Panc1 (cell line): ENCODE results near the gene COQ8A. TPM values are rescaled to one million over a fixed set of nuclear protein-coding genes. Genes with fewer than 3 reads are reported as not detected.

Source experiments
- ATAC-seq: fragments of 200-7000 bp; cut with Tn5 transposase; 2 replicates; pipeline ENCODE4 v1.9.1; 2020; ENCODE audit warnings: mild to moderate bottlenecking, moderate library complexity
- BruUV-seq: library from RNA; stranded (reverse); fragments of 400-500 nt; replicated peaks from 2 replicates; lab custom pipeline; 2021; lab: Mats Ljungman, UMichigan
- CTCF ChIA-PET: fragments of 300-600 bp; sonication (Branson Sonifier 250); formaldehyde crosslinking; loops from one replicate; lab custom pipeline; 2022; ENCODE audit warnings: antibody characterized with exemption; lab: Charles Lee
- POLR2A ChIA-PET: fragments of 300-600 bp; sonication (Branson Sonifier 250); formaldehyde crosslinking; loops from one replicate; lab custom pipeline; 2022; ENCODE audit warnings: antibody characterized with exemption; lab: Charles Lee
- DNase-seq: peaks from one replicate; pipeline ENCODE4 v3.0.0-alpha.2; 2010; ENCODE audit warnings: low read depth, low spot score
- H3K27ac ChIP-seq: 2 replicates; pipeline ENCODE4 v1.5.1; 2011; ENCODE audit warnings: mild to moderate bottlenecking, low read length, inconsistent platforms
- H3K27me3 ChIP-seq: fragments of 200-500 bp; sonication (Bioruptor generic); 2 replicates; pipeline ENCODE4 v1.6.0; 2014; ENCODE audit warnings: low read length, inconsistent platforms; ENCODE audit not compliant: control insufficient read depth, insufficient read depth
- H3K36me3 ChIP-seq: fragments of 200-500 bp; sonication (Bioruptor generic); 2 replicates; pipeline ENCODE4 v1.5.1; 2014; ENCODE audit warnings: inconsistent platforms, mild to moderate bottlenecking, low read length, moderate library complexity; ENCODE audit not compliant: control insufficient read depth, insufficient read depth
- H3K4me1 ChIP-seq: 2 replicates; pipeline ENCODE4 v1.5.1; 2011; ENCODE audit warnings: inconsistent platforms, mild to moderate bottlenecking, low read length, moderate library complexity; ENCODE audit not compliant: control insufficient read depth, insufficient read depth
- H3K4me3 ChIP-seq, 2 experiments: 2 replicates each; pipeline ENCODE4 v1.5.1; 2011 to 2012; ENCODE audit warnings: low read depth in 2 of 2, low read length in 2 of 2, mild to moderate bottlenecking in 2 of 2, inconsistent platforms in 1 of 2, moderate library complexity in 1 of 2
- H3K9me3 ChIP-seq: fragments of 200-500 bp; sonication (Bioruptor generic); 2 replicates; pipeline ENCODE4 v1.5.1; 2014; ENCODE audit warnings: low read depth, mild to moderate bottlenecking, inconsistent platforms, low read length, moderate library complexity; ENCODE audit not compliant: control insufficient read depth, insufficient read depth
- POLR2AphosphoS5 ChIP-seq: IDR thresholded peaks from 2 replicates; pipeline ENCODE4 v1.6.1; 2012; ENCODE audit warnings: mild to moderate bottlenecking, low read depth, low read length, moderate library complexity
- REST ChIP-seq, 2 experiments: IDR thresholded peaks; 2 replicates each; pipeline ENCODE4 v1.6.1; 2011 to 2012; ENCODE audit warnings: low read depth in 2 of 2, control low read depth in 1 of 2, low read length in 1 of 2, mild to moderate bottlenecking in 1 of 2, moderate library complexity in 1 of 2; ENCODE audit not compliant: insufficient read depth in 1 of 2
- SIN3A ChIP-seq: IDR thresholded peaks from 2 replicates; pipeline ENCODE4 v1.6.1; 2012; ENCODE audit warnings: low read depth, mild to moderate bottlenecking, low read length, moderate library complexity, borderline replicate concordance; ENCODE audit not compliant: insufficient read depth
- TCF7L2 ChIP-seq: IDR thresholded peaks from 2 replicates; pipeline ENCODE4 v1.6.1; 2011; ENCODE audit warnings: mild to moderate bottlenecking, low read depth, low read length, inconsistent platforms
- in situ Hi-C: cut with HindIII; loops from 2 replicates; pipeline ENCODE4 v1.10.0; 2016; ENCODE audit warnings: low sequenced_read_pairs, low pct_unique_long_range_greater_than_20kb
- intact Hi-C: fragments of 100-400 bp; cut with micrococcal nuclease; formaldehyde crosslinking; loops from one replicate; pipeline ENCODE4 v1.10.0; 2022; ENCODE audit not compliant: unreplicated experiment
- total RNA-seq: library from RNA; stranded (reverse); gene quantifications from one replicate; pipeline ENCODE4 v1.2.1, GENCODE V29; 2021; ENCODE audit not compliant: unreplicated experiment
- TF ChIP-seq, protein P1 (sequence below): fragments of 450-650 bp; IDR thresholded peaks from 2 replicates; pipeline ENCODE4 v1.5.1; 2017; ENCODE audit warnings: mild to moderate bottlenecking

COQ8A gene
- total RNA-seq, 1 experiment from 2014 or later, result 15.1 TPM

- CTCF ChIA-PET, result interaction anchor here (0.7 kb wide), 1 partner anchor 81 kb away, joined by 3 read pairs; no protein-coding TSS in a partner anchor
- in situ Hi-C loops (no loop called here), intact Hi-C loops (no loop called here)
- Histone ChIP-seq H3K27ac (no peak overlapping the region), H3K36me3 (no peaks in the 10 kb centered on the region), H3K4me3 (no peak overlapping the region), H3K4me1 (no peaks in the 10 kb centered on the region; the same call in 1 of the 2 replicates), H3K27me3 (no peaks in the 10 kb centered on the region), H3K9me3 (no peaks in the 10 kb centered on the region)
- ATAC-seq (no peak), DNase-seq (no peak)
- TF ChIP-seq, protein P1, sequence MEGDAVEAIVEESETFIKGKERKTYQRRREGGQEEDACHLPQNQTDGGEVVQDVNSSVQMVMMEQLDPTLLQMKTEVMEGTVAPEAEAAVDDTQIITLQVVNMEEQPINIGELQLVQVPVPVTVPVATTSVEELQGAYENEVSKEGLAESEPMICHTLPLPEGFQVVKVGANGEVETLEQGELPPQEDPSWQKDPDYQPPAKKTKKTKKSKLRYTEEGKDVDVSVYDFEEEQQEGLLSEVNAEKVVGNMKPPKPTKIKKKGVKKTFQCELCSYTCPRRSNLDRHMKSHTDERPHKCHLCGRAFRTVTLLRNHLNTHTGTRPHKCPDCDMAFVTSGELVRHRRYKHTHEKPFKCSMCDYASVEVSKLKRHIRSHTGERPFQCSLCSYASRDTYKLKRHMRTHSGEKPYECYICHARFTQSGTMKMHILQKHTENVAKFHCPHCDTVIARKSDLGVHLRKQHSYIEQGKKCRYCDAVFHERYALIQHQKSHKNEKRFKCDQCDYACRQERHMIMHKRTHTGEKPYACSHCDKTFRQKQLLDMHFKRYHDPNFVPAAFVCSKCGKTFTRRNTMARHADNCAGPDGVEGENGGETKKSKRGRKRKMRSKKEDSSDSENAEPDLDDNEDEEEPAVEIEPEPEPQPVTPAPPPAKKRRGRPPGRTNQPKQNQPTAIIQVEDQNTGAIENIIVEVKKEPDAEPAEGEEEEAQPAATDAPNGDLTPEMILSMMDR, result no peak
- TF ChIP-seq REST (IDR thresholded peaks at IDR 0.05; ENCODE audit: insufficient read depth in 1 of 2, low read depth in 2 of 2, low read length in 1 of 2) (no peak), SIN3A (no peak), TCF7L2 (no peak), POLR2AphosphoS5 (no peak)
- BruUV-seq, result no TSS peak
- POLR2A ChIA-PET, result interaction anchor here (0.6 kb wide), 2 partner anchors 10 to 19 kb away, joined by 3 to 4 read pairs; no protein-coding TSS in a partner anchor
These were observed 31.7 kb downstream of the COQ8A start for GRCh38 chr1:226971765-226972164.

DNA sequence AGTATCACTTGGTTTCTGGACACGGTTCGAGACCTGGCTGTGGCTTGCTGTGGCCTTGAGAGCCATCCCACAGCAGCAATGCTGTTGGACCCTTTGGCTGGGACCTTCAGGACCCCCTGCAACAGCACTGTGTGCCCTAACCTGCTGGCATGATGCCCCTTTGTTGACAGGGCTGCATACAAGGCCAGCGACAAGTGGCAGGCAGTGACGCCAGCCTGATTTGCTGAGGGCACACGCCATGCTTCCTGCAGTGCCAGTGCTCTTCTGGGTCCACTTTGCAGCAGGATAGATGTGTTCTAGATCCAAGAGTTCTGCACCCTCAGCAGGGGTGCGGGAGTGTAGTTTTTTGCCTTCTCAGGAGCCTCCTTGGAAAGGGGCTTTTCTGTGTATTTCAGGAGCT lies 32.8 kb downstream of the COQ8A start:
- no peak for TF ChIP-seq TCF7L2
- TF ChIP-seq POLR2AphosphoS5, result no peak
- TF ChIP-seq, protein P1, result no peak
- no peak for TF ChIP-seq SIN3A
- no peak for TF ChIP-seq REST (IDR thresholded peaks at IDR 0.05; ENCODE audit: insufficient read depth in 1 of 2, low read depth in 2 of 2, low read length in 1 of 2)
- CTCF ChIA-PET, result interaction anchor here (0.6 kb wide), 1 partner anchor 189 kb away, joined by 3 read pairs; no protein-coding TSS in a partner anchor
- POLR2A ChIA-PET, result no interaction called here
- Histone ChIP-seq H3K36me3 (no peaks in the 10 kb centered on the region), H3K4me3 (no peak overlapping the region), H3K4me1 (no peaks in the 10 kb centered on the region; the same call in 1 of the 2 replicates), H3K27me3 (no peaks in the 10 kb centered on the region), H3K9me3 (no peaks in the 10 kb centered on the region), H3K27ac (no peak overlapping the region)
- intact Hi-C loops (no loop called here), in situ Hi-C loops (no loop called here)
- DNase-seq, result no peak
- ATAC-seq, result no peak
- BruUV-seq, result no TSS peak
